ENCODE results near the gene RNF213. TPM values are rescaled to one million over a fixed set of nuclear protein-coding genes. Genes with fewer than 3 reads are reported as not detected.

RNF213 gene
- total and polyA plus RNA-seq, 2 of the 8 experiments (the other 6 are each of a cell fraction or from before 2014, with no cell fraction given) = 33.8 to 62.8 TPM

DNA sequence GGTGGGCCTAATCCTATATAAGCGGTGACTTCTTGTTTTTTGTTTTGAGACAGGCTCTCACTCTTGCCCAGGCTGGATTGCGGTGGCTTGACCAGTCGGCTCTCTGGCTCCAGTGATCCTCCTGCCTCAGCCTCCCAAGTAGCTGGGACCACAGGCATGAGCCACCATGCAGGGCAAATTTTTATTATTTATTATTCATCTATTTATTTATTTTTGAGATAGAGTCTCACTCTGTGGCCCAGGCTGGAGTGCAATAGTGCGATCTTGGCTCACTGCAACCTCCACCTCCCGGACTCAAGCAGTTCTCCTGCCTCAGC lies 4.7 kb upstream of the RNF213 start (continued):
- no peak for TF ChIP-seq CREB1 (IDR thresholded peaks at IDR 0.05)
- TF ChIP-seq BRCA1 (IDR thresholded peaks at IDR 0.05; ENCODE audit: low read depth, low read length) = no peak
- TF ChIP-seq MAFK (IDR thresholded peaks at IDR 0.05; ENCODE audit: low read depth, low read length) = no peak

Measured in H1 (cell line).